Astrocyte (in vitro differentiated cells and primary cell): ENCODE measurements around the gene NNAT.

Source experiments
- CTCF ChIP-seq: IDR thresholded peaks from 2 replicates; pipeline ENCODE4 v1.5.1; 2011; ENCODE audit warnings: low read depth, mild to moderate bottlenecking, inconsistent platforms, low read length, moderate library complexity; ENCODE audit not compliant: insufficient read depth
- EZH2 ChIP-seq: IDR thresholded peaks from 2 replicates; pipeline ENCODE4 v1.6.1; 2012; ENCODE audit warnings: mild to moderate bottlenecking, low read length, inconsistent platforms; ENCODE audit not compliant: insufficient read depth

GRCh38 chr20:37564016-37564387 lies 43.0 kb downstream of the NNAT start:
- TF ChIP-seq CTCF (no peak), EZH2 (no peak)
